ENCODE measurements around the gene EPN1.
"Not testable (repeated sequence)": the region's sequence is repeated elsewhere in the genome, so short reads cannot be mapped to it uniquely, and the experiment has no call there.

EPN1 gene

DNA sequence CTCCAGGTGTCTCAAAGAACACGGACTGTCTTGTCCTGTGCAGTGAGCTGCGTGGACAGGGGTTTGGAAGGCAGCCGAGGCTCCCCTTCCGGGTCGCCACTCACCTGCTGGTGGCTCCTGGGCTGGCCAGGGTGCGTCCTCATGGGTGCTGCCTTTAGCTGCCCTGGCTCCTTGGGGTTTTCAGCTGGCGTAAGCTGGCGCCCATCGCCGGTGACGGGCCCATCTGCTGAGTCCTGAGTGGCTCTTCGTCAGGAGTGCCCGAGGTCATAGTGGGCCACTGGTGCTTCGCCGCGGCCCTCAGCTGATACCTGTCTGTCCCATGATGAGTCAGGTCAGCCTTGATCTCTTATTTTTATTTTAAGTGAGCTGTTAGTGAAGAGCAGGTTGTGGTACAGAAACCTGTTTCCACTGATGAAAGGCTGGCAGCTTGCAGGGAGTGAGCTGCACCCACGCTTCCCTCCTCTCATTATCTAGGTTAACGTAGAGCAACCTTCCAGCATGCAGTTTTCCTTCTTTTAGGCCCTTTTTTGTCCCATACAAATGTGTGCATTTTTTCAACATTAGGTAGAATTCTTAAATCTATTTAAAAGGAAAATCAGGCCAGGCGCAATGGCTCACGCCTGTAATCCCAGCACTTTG lies 18.4 kb downstream of the EPN1 start:
- DNase-seq (ENCODE audit: low read depth), result no peak

DNA sequence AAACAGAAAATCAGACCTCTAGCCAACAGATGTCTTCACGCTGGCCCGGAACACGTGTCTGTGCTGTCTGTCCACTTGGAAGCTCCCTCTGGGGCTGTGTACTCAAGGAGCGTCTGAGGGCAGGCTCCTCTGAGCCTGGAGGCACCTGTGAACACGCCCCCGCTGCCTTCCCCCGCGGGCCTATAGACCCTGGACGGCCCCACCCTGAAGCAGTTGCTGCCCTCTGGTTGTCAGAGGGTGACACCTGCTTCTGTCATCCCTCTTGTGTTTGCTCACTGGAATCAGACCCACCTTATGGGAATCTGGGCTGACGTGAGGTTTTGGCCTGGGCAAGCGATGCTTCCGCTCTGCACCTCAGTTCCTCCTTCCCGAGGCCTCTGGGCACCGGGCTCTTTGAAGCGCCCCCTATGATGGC lies 19.2 kb downstream of the EPN1 start:
- DNase-seq (ENCODE audit: low read depth), result no peak

GRCh38 chr19:55694656-55695491 lies 19.8 kb downstream of the EPN1 start:
- no peak for DNase-seq (ENCODE audit: low read depth)

DNA sequence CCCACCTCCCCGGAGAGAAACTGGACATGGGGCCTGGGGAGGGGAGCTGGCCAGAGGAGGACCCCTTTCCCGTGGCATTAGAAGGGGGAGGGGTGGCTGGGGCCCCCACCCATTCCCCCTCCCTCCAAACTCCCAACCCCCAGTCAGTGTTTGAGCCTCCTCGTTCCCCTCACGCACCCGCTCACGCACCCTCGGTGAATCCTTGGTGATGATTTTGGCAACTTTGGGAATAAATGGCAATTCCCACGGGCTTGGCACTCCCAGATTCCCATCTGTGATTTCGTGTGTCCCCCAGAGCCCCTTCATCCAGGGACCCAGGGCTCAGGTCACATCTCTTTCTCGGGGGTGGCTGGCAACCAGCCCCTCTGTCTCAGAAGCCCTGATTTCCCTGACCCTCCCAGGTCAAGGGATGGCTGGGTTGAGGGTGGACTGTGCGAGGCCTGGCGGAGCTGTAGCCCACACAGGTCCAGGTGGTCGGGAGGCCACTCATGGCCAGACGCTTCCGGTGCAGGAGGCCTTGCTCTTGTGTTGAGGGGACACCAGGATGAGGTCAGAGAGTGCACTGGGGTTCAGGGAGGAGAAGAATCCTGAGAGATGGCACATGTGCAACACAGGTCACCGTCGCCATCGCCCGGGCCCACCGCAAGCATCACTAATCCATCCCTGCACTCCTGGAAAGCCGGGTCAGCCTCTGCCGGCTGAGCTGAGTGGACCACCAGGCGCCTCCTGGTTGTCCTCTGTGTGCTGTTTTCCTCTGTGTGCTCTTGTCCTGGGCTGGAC lies 20.7 kb downstream of the EPN1 start:
- DNase-seq (ENCODE audit: low read depth), result no peak

DNA sequence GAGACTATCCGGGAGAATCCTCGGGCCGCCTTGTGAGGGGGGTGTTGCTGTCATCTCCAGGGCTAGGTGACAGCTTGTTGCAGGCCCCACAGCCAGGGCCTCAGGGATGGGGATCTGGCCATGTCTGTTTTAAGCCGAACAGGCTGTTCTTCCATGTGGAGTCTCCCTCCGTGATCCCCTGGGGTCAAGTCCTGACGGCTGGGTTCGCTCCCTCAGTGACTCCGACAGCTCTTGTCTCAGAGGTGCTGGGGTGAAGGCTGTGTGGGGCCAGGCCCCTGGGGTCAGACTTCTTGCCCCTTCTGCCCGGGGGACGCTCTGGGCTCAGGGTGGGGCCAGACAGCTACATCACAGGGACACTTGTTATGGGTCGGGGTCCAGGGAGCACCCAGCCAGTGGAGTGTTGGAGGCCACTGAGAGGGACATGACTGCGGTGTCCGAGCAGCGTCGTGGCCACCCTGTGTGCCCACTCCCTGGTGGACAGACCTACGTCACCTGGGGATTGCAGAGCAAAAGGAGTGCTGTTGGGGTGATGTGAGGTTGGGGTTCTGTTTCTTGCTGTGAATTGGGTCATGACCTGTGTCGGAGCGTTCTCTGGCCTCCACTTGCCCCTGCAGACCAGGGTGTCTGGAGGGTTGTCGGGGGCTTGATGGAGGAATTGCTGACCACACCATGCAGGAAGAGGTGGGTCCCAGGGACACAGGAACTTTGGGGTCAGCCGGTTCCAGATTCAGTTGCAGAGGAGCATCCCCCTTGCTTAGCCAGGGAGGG lies 21.5 kb downstream of the EPN1 start:
- DNase-seq (ENCODE audit: low read depth), result no peak

DNA sequence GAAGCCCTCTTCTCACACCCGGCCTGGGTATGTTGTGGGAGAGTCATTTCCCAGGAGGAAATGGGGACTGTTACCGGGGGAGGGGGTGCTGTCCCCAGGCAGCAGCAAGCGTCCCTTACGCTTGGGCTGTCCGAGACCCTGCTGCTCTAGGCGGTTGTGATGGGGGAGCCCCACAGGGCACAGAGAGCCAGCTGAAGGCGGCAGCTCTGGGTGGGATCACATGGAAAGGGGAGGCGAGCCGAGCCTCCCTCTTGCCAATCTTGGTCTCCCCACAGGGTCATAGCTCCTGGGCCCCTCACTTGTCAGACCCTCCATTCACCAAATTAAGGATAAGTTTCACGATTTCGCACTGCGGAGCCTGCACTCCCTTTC lies 22.0 kb downstream of the EPN1 start:
- DNase-seq (ENCODE audit: low read depth), result no peak

DNA sequence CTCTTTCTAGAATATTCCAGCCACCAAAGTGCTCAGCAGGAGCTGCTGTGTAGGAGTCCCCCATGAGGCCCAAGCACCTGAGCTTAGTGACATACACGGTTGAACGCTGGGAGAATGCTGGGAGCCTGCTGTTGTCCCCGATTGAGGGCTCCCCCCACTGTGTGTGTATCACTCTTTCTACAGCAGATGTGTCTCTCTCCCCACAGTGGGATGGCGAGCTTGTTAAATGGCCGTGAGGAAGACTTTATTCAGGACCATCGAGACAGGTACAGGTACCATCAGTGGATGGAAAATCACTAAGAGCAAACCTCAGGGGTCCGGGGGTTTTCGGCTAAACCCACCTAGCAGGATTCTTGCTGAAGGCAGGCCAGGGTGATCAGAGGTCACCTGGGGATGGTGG lies 22.7 kb downstream of the EPN1 start:
- no peak for DNase-seq (ENCODE audit: low read depth)

DNA sequence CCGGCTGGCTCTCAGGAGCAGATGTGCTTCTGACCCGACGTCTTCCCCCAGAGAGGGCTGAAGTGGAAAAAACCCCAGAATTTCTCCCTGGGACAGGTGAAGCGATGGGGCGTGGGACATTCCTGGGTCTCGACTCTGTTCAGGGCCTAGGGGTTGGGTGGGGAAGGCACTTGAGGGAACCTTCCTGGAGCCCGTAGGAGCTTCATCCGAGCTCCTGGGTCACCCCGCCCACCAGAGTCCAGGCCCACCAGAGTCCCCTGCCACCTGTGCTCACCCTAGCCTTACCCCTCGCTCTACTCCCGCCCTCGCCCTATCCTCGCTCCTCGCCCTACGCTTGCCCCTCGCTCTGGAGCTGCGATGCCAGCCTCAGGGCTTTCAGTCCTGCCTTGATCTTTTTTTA lies 23.2 kb downstream of the EPN1 start:
- DNase-seq (ENCODE audit: low read depth), result no peak

DNA sequence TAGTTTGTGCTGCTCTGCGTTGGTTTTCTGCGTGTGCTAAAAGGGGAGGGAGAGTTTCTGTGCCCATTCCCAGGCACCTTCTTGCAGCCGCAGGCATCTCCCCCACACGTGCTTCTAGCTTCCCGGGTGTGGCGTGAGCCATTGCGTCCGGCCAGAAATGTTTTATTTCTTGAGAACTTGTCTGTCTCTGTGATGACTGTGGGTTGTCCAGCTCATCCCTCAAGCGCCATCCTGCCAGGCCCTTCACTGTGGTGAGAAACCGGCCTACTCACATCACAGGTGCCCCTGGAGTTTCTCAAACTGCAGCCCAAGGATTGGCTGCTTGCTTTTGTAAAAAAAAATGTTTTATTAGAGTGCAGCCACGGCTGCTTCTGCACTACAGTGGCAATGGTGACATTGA lies 24.2 kb downstream of the EPN1 start:
- DNase-seq (ENCODE audit: low read depth), result no peak

GRCh38 chr19:55700813-55701212 lies 25.8 kb downstream of the EPN1 start:
- no peak for DNase-seq (ENCODE audit: low read depth)

DNA sequence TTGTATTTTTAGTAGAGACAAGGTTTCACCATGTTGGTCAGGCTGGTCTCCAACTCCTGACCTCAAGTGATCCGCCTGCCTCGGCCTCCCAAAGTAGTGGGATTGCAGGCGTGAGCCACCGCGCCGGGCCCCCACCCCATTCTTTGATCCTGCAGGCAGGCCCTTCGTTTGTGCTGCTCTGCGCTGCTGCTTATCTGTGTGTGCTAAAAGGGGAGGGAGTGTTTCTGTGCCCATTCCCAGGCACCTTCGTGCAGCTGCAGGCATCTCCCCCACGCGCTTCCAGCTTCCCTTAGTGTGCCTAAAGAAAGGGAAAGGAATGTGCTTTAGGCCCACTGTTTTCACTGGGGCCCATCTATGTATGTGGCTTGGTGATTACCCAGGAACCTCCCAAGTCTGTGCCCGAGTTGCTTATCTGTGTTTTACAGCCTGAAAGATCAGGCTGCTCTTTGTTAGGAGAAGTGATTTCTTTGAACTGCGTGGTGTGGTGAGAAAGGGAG lies 27.2 kb downstream of the EPN1 start:
- DNase-seq (ENCODE audit: low read depth), result no peak

DNA sequence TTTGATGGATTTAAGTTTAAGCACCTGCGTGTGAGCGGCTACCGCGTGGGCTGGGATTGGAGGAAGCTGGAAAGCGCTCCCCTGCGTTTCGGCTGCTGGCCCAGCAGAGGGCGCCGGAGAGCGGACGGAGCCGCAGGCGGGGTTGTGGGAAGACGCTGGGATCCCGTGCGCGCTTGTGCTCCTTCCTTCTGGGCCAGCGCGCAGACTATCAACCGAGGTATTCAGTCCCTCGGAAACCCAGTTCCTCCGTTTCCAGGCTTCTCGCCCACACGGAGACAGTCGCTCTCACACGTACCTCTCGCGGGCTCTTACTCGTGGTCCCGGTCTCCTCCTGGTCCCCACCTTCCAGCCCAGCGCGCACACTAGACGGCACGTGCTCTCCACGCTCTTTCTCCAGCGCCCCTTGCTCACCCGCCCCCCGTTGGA lies 28.8 kb downstream of the EPN1 start:
- DNase-seq (ENCODE audit: low read depth), result peak; percentile 24

- DNase-seq (ENCODE audit: low read depth), result no peak
These were observed 29.6 kb downstream of the EPN1 start for GRCh38 chr19:55704494-55705245.

- DNase-seq (ENCODE audit: low read depth), result no peak
These were observed 30.9 kb downstream of the EPN1 start for GRCh38 chr19:55705972-55706371.

DNA sequence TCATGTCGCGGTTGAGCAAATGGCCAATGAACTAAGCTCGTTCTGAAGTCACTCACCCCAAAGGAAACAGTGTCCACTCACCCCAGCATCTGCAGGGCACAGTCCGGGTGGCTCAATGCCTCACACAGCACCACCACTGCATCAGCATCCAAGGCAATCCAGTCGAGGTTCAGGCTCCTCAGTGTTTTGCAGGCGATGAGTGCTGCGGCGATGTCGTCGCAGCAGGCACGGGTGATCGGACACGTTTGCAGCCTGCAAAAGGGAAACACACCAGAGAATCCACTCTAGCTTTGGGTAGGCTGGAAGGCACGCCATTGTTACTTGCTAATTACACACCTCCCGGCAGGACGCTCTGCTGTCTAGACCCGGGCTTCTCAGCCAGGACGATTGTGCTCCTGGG lies 36.7 kb downstream of the EPN1 start:
- no peak for DNase-seq (ENCODE audit: low read depth)

GRCh38 chr19:55712804-55713631 lies 38.0 kb downstream of the EPN1 start:
- DNase-seq (ENCODE audit: low read depth), result no peak

GRCh38 chr19:55716531-55716930 lies 41.5 kb downstream of the EPN1 start:
- no peak for DNase-seq (ENCODE audit: low read depth)

GRCh38 chr19:55717251-55717650 lies 42.2 kb downstream of the EPN1 start:
- DNase-seq (ENCODE audit: low read depth), result no peak

DNA sequence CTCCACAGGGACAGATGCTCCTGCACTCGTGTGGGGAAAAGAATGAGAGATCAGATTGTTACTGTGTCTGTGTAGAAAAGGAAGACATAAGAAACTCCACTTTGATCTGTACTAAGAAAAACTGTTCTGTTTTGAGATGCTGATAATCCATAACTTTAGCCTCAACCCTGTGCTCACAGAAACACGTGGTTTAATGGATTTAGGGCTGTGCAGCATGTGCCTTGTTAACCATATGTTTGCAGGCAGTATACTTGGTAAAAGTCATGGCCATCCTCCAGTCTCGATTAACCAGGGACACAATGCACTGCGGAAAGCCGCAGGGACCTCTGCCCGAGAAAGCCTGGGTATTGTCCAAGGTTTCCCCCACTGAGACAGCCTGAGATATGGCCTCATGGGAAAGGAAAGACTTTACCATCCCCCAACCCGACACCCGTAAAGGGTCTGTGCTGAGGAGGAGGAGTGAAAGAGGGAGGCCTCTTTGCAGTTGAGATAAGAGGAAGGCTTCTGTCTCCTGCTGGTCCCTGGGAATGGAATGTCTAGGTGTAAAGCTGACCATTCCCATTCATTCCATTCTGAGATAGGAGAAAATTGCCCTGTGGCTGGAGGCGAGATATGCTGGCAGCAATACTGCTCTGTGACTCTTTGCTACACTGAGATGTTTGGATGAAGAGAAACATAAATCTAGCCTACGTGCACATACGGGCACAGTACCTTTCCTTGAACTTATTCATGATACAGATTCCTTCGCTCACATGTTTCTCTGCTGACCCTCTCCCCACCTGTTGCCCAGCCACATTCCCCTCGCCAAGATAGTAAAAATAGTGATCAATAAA lies 43.1 kb downstream of the EPN1 start:
- DNase-seq (ENCODE audit: low read depth), result not testable (repeated sequence)

Measured in activated T-cell treated with anti-CD3 and anti-CD28 coated beads for 1 hour (primary cell).